Parathyroid adenoma (tissue), 2 donors: ENCODE results near the gene RASSF1.
"Not testable (repeated sequence)": the region's sequence is repeated elsewhere in the genome, so short reads cannot be mapped to it uniquely, and the experiment has no call there.

Source experiments
- H2AFZ ChIP-seq: fragments of 300-600 bp; sonication (generic); one replicate; pipeline ENCODE4 v1.7.0; 2017; ENCODE audit warnings: antibody characterized with exemption, mild to moderate bottlenecking
- H3K27ac ChIP-seq: fragments of 300-600 bp; sonication (generic); one replicate; pipeline ENCODE4 v1.7.0; 2017
- H3K27me3 ChIP-seq: fragments of 300-600 bp; sonication (generic); one replicate; pipeline ENCODE4 v1.7.0; 2017; ENCODE audit warnings: low read length; ENCODE audit not compliant: control insufficient read depth, insufficient read depth
- H3K36me3 ChIP-seq: fragments of 300-600 bp; sonication (generic); one replicate; pipeline ENCODE4 v1.7.0; 2017; ENCODE audit warnings: low read length; ENCODE audit not compliant: control insufficient read depth, insufficient read depth
- H3K4me1 ChIP-seq: fragments of 300-600 bp; sonication (generic); one replicate; pipeline ENCODE4 v1.7.0; 2017; ENCODE audit warnings: control low read depth
- H3K4me2 ChIP-seq: fragments of 300-600 bp; sonication (generic); one replicate; pipeline ENCODE4 v1.7.0; 2017; ENCODE audit warnings: low read length
- H3K4me3 ChIP-seq: fragments of 300-600 bp; sonication (generic); one replicate; pipeline ENCODE4 v1.7.0; 2017; ENCODE audit warnings: low read depth, low read length
- H3K79me2 ChIP-seq: fragments of 300-600 bp; sonication (generic); one replicate; pipeline ENCODE4 v1.7.0; 2017; ENCODE audit warnings: control low read depth
- H3K9ac ChIP-seq: fragments of 300-600 bp; sonication (generic); one replicate; pipeline ENCODE4 v1.7.0; 2017; ENCODE audit warnings: mild to moderate bottlenecking
- H3K9me3 ChIP-seq: fragments of 300-600 bp; sonication (generic); one replicate; pipeline ENCODE4 v1.7.0; 2017; ENCODE audit warnings: low read length; ENCODE audit not compliant: control insufficient read depth
- TF ChIP-seq, protein P1 (sequence below): fragments of 300-600 bp; sonication (generic); IDR thresholded peaks from one replicate; pipeline ENCODE4 v1.7.0; 2017; ENCODE audit warnings: antibody characterized with exemption, mild to moderate bottlenecking
- donor health status: primary hyperparathyroidism.

Gene RASSF1

DNA sequence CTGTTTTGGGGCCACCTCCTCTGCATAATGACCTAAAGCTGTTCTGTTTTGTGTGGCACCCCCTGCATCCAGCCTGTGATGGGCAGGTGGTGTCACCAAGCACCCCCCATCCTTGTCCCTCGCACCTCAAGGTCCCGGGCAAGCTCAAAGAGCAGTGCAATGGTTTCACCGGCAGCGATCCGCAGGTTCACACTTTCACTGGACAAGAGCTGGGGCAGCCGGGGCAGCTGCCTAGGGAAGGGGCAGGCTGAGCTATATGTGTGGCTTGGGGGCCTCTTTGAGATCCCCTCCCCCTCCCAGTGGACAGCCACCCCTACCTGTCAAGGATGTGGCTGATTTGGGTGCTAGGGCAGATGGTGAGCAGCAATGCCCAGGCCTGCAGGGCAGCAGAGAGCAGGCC, 51.5 kb downstream of the RASSF1 start:
- H3K4me1 ChIP-seq = peaks cover 7% of the 10 kb centered on the region
- no peak overlapping the region for H3K4me2 ChIP-seq
- TF ChIP-seq, protein P1, sequence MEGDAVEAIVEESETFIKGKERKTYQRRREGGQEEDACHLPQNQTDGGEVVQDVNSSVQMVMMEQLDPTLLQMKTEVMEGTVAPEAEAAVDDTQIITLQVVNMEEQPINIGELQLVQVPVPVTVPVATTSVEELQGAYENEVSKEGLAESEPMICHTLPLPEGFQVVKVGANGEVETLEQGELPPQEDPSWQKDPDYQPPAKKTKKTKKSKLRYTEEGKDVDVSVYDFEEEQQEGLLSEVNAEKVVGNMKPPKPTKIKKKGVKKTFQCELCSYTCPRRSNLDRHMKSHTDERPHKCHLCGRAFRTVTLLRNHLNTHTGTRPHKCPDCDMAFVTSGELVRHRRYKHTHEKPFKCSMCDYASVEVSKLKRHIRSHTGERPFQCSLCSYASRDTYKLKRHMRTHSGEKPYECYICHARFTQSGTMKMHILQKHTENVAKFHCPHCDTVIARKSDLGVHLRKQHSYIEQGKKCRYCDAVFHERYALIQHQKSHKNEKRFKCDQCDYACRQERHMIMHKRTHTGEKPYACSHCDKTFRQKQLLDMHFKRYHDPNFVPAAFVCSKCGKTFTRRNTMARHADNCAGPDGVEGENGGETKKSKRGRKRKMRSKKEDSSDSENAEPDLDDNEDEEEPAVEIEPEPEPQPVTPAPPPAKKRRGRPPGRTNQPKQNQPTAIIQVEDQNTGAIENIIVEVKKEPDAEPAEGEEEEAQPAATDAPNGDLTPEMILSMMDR = no peak
- no peak overlapping the region for H3K4me3 ChIP-seq
- no peaks in the 10 kb centered on the region for H3K9me3 ChIP-seq
- H2AFZ ChIP-seq = no peak overlapping the region
- H3K27me3 ChIP-seq = no peaks in the 10 kb centered on the region
- H3K36me3 ChIP-seq = no peaks in the 10 kb centered on the region
- H3K9ac ChIP-seq = no peak overlapping the region
- peaks cover 5% of the 10 kb centered on the region for H3K79me2 ChIP-seq
- no peak overlapping the region for H3K27ac ChIP-seq

DNA sequence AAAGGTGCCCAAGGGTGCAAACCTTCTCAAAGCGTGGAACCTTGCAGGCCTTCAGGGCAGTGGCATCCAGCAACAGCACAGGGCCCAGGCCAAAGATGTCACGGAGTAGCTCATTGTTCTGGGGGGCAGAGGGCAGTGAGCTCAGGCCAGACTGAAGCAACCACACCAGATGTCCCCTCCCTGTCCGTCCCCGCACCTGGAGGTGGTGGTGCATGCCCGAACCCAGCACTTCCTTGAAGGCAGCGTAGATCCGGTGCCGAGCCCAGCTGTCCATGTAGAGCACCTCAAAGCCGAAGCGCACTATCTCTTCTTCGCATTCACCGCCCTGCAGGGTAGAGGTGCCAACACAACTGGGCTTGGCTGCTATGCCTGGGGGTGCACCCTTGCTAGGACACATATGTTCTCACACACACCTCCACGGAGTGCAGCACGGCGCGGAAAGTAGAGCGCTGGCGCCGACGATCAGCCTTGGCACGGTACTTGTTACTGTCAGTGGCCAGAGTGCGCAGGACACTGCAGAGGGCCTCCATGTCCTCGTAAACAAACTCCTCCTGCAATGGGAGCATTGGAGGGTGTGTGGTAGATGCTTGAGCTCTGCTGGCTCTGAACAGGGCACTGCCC, 52.1 kb downstream of the RASSF1 start:
- no peak overlapping the region for H3K4me3 ChIP-seq
- no peaks in the 10 kb centered on the region for H3K36me3 ChIP-seq
- no peaks in the 10 kb centered on the region for H3K27me3 ChIP-seq
- H3K27ac ChIP-seq = no peak overlapping the region
- H3K4me1 ChIP-seq = peaks cover 7% of the 10 kb centered on the region
- no peak overlapping the region for H2AFZ ChIP-seq
- no peak overlapping the region for H3K9ac ChIP-seq
- TF ChIP-seq, protein P1 = no peak
- peaks cover 5% of the 10 kb centered on the region for H3K79me2 ChIP-seq
- H3K4me2 ChIP-seq = no peak overlapping the region
- H3K9me3 ChIP-seq = no peaks in the 10 kb centered on the region

- H3K36me3 ChIP-seq = no peaks in the 10 kb centered on the region
- no peak overlapping the region for H3K27ac ChIP-seq
- H3K4me1 ChIP-seq = peaks cover 3% of the 10 kb centered on the region
- H3K27me3 ChIP-seq = no peaks in the 10 kb centered on the region
- H3K79me2 ChIP-seq = peaks cover 5% of the 10 kb centered on the region
- H2AFZ ChIP-seq = no peak overlapping the region
- no peak overlapping the region for H3K4me3 ChIP-seq
- no peak overlapping the region for H3K4me2 ChIP-seq
- H3K9me3 ChIP-seq = no peaks in the 10 kb centered on the region
- no peak overlapping the region for H3K9ac ChIP-seq
- TF ChIP-seq, protein P1 = no peak
Measured at GRCh38 chr3:50287262-50287661, 53.4 kb downstream of the RASSF1 start.

DNA sequence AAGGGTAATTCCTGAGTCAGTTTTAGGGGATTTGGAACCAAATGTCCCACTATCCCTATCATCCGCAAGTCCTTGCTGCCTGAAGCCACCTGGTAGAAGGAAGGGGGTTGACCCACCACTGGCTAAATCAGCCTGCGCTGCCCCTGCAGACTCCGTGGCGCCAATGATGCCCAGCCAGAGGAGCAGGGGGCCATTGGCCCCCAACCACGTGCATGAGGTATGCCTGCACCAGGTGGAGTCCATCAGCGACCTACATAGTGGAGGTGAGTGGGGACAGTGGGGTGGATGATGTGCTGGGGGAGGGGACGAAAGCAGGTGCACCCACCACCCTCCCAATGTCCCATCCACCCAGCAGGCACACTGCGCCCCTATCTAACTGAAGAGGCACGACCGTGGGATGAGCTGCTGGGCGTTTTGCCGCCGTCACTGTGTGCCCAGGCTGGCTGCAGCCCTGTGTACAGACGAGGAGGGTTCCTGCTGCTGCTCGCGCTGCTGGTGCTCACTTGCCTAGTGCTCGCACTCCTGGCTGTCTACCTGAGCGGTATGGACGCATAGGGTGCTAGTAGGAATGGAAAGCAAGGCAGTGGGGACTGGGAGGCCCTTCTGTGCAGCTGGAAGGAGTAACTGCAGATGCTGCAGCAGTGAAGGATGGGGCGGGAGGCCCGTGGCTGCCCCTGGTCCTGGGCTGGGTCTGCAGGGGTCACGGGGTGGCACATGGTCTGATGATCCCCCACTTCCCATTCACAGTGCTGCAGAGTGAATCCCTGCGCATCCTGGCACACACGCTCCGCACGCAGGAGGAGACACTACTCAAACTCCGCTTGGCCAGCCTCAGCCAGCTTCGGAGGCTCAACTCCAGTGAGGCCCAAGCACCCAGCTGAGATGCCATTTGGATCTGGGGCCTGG, 54.1 kb downstream of the RASSF1 start:
- H3K79me2 ChIP-seq = peaks cover 5% of the 10 kb centered on the region
- H2AFZ ChIP-seq = no peak overlapping the region
- H3K4me3 ChIP-seq = no peak overlapping the region
- H3K27me3 ChIP-seq = no peaks in the 10 kb centered on the region
- peaks cover 2% of the 10 kb centered on the region for H3K4me1 ChIP-seq
- TF ChIP-seq, protein P1 = no peak
- H3K4me2 ChIP-seq = no peak overlapping the region
- H3K9me3 ChIP-seq = no peaks in the 10 kb centered on the region
- H3K9ac ChIP-seq = no peak overlapping the region
- H3K36me3 ChIP-seq = no peaks in the 10 kb centered on the region
- H3K27ac ChIP-seq = no peak overlapping the region

DNA sequence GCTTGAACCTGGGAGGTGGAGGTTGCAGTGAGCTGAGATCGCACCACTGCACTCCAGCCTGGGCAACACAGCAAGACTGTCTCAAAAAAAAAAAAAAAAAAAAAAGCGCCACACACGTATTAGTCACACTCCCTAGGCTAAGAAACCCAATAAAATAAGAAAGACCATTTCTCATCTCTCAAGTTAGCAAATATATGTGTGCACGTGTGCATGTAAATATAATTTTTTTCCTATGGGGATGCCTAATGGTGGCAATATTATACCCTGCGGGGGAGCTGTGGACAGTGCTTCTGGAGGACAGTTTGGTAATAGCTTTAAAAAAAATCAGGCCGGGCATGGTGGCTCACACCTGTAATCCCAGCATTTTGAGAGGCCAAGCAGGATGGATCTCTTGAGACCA, 56.5 kb downstream of the RASSF1 start:
- not testable (repeated sequence) for H3K4me2 ChIP-seq, H3K27ac ChIP-seq, H2AFZ ChIP-seq, H3K9ac ChIP-seq, H3K4me1 ChIP-seq, H3K79me2 ChIP-seq, H3K36me3 ChIP-seq, H3K9me3 ChIP-seq, H3K4me3 ChIP-seq, H3K27me3 ChIP-seq
